ENCODE results near the gene FADS3. TPM values are rescaled to one million over a fixed set of nuclear protein-coding genes. Genes with fewer than 3 reads are reported as not detected.
A peak's percentile ranks its signal among the peaks of the same experiment; 100 is the strongest.

Gene FADS3
- total RNA-seq, 1 donor: 35.9 TPM

DNA sequence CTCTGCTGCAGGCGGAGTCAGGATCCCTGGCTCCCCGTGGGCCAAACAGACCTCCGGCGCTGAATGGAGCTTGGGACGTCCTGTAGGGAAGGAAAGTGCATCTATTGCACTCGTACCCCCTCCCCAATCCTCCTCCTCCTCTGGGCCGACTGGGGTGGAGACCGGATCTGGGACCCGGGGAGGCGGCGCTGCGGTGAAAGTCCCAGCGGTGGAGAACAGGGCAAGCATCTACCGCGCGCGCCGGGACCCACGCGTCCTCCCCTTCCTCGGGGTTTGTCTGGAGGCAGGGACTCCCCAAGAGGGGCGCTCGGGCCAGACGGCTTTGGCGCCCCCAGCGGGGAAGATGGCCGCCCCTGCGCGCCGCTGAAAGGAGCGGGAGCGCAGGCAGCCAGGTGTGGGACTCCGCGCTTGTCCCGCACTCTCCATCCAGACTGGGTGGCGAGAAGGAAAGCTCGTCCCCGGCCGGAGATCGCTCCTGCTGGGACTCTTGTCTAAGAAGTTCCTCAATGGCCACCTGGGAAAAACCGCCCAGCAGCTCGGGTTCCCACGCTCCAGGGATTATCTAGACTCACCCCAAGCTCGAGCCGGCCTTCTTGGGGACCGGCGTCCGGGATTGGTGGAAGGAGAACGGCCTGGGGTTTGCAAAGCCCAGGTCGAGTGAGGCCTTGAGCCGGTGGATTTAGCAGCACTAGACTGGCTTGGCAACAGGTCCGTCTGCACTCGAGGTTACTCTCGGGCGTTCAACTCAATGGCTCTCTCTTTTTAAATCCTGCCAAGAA, 62.5 kb downstream of the FADS3 start:
- TF ChIP-seq, protein P1, sequence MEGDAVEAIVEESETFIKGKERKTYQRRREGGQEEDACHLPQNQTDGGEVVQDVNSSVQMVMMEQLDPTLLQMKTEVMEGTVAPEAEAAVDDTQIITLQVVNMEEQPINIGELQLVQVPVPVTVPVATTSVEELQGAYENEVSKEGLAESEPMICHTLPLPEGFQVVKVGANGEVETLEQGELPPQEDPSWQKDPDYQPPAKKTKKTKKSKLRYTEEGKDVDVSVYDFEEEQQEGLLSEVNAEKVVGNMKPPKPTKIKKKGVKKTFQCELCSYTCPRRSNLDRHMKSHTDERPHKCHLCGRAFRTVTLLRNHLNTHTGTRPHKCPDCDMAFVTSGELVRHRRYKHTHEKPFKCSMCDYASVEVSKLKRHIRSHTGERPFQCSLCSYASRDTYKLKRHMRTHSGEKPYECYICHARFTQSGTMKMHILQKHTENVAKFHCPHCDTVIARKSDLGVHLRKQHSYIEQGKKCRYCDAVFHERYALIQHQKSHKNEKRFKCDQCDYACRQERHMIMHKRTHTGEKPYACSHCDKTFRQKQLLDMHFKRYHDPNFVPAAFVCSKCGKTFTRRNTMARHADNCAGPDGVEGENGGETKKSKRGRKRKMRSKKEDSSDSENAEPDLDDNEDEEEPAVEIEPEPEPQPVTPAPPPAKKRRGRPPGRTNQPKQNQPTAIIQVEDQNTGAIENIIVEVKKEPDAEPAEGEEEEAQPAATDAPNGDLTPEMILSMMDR (IDR thresholded peaks at IDR 0.05; ENCODE audit: insufficient read depth, low read length): peak; percentile 60
- peak; percentile 21 for DNase-seq (ENCODE audit: low read depth)
- peak overlapping the region; percentile 91 for H3K4me3 ChIP-seq (ENCODE audit: low read depth, low read length)

DNA sequence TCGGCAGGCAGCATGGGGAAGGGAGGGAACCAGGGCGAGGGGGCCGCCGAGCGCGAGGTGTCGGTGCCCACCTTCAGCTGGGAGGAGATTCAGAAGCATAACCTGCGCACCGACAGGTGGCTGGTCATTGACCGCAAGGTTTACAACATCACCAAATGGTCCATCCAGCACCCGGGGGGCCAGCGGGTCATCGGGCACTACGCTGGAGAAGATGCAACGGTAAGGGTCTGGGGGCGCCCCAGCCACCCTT, 63.0 kb downstream of the FADS3 start:
- TF ChIP-seq, protein P1 (IDR thresholded peaks at IDR 0.05; ENCODE audit: insufficient read depth, low read length): no peak
- DNase-seq (ENCODE audit: low read depth): no peak
- peak overlapping the region; percentile 91 for H3K4me3 ChIP-seq (ENCODE audit: low read depth, low read length)

DNA sequence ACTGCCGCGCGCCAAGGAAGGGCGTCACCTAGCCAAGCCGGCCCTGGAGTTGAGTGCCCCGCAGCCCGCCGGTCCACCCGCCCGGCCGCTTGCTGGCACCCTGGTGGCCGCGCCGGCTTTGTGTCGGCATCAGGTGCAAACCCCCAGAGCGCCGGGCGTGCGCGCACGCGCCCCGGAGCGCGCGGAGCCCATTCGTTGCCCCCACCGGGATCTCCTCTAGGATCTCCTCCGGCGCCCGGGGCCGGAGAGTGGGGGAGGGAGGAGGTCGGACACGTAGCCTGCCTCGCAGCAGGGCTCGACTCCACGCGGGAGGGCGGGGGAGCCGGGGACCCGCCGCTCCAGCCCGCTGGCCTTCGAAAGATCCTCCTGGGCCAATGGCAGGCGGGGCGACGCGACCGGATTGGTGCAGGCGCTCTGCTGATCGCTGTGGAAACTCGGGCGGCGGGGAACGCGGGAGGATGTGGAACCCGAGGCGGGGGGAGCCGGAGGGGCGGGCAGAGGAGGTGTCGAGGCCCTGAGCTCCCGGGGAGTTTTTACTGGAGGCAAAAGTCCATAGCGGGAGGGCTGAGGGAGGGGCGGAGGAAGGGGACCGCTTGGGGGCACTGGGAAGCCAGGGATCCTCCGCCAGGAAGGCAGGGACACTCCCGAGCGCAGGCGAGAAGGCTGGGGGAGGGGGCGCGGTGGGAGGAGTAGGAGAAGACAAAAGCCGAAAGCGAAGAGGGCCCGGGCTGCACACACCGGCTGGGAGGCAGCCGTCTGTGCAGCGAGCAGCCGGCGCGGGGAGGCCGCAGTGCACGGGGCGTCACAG, 63.6 kb downstream of the FADS3 start, which contains the start of gene FADS2:
TSS of gene FADS2 (plus strand) at position 730 of the 808 bp plus-strand sequence. CDS start 91 bp downstream, outside the sequence.
- DNase-seq (ENCODE audit: low read depth): peak; percentile 94
- TF ChIP-seq, protein P1 (IDR thresholded peaks at IDR 0.05; ENCODE audit: insufficient read depth, low read length): peak; percentile 1
- H3K4me3 ChIP-seq (ENCODE audit: low read depth, low read length): peak within 1 kb of the TSS; percentile 91

DNA sequence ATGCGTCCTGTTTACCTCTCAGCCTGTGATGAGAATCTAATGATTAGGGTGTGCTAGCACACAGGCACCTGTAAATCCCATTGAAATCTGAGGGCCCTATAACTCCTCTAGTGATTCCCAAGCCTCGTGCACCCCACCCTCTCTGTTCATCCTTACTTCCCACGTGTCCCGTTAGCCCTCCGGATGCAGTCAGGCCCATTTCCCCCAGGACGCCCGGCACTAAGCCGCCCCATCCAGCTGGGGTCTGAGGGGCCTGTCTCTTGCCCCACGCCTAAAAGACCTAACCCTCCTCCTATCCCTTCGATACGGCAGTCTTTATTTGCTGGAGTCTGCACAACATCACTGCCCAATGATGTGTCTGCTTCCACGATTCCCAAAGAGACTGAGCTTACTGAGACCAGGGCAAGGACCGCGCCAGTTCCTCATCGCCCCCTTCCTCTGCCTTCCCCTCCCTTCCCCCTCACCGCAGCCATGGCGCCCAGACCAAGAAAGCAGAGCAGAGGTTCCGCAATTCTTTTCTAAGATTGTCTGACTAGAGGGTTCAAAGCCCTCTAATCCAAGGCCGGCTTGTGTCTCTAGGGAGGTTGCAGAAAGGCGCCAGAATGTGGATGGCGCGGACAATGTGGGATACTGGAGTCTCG, 64.3 kb downstream of the FADS3 start:
- no peak for DNase-seq (ENCODE audit: low read depth)
- TF ChIP-seq, protein P1 (IDR thresholded peaks at IDR 0.05; ENCODE audit: insufficient read depth, low read length): no peak
- H3K4me3 ChIP-seq (ENCODE audit: low read depth, low read length): peak overlapping the region; percentile 91

Small RNA genes lying within 50 kb of the gene (small RNA-seq; reads per million reads assigned to genes)
- gene MIR6746: not detected
- gene RNU6-1243P: not detected

Other genes with a start within 250 kb of the FADS3 start
- gene DAGLA, start 211.2 kb downstream of the FADS3 start, total RNA-seq (ENCODE audit: low replicate concordance): 1.1 and 4.2 TPM in 2 replicates
- 0.16 and 0.18 TPM in 2 replicates for gene MYRF, start 138.9 kb downstream of the FADS3 start, total RNA-seq (ENCODE audit: low replicate concordance)
- 14.1 and 98.1 TPM in 2 replicates for gene TMEM258, start 98.9 kb downstream of the FADS3 start, total RNA-seq (ENCODE audit: low replicate concordance)
- gene FEN1, start 98.6 kb downstream of the FADS3 start, total RNA-seq (ENCODE audit: low replicate concordance): 12.3 and 43.3 TPM in 2 replicates
- gene FADS1, start 74.5 kb downstream of the FADS3 start, total RNA-seq (ENCODE audit: low replicate concordance): 48.8 and 74.1 TPM in 2 replicates
- gene FADS2, start 63.2 kb downstream of the FADS3 start, total RNA-seq (ENCODE audit: low replicate concordance): 125 and 143 TPM in 2 replicates
- gene RAB3IL1, start 26.0 kb upstream of the FADS3 start, total RNA-seq (ENCODE audit: low replicate concordance): 17.1 and 50.7 TPM in 2 replicates
- 3.1 and 3.4 TPM in 2 replicates for gene BEST1, start 58.8 kb upstream of the FADS3 start, total RNA-seq (ENCODE audit: low replicate concordance)
- gene FTH1, start 76.1 kb upstream of the FADS3 start, total RNA-seq (ENCODE audit: low replicate concordance): 1,813 and 2,631 TPM in 2 replicates
- gene INCENP, start 232.5 kb upstream of the FADS3 start, total RNA-seq (ENCODE audit: low replicate concordance): 3.2 and 47.5 TPM in 2 replicates

Measured in fibroblast of the aortic adventitia (primary cell).